NCI-H510A treated with DMSO at 0.1 percent for 48 hours (cell line): ENCODE data around the gene MAP1LC3C.

ENCODE experiments used
- DNase-seq: peaks from one replicate; lab custom pipeline; 2025; lab: John Stamatoyannopoulos, UW

Gene MAP1LC3C

DNA sequence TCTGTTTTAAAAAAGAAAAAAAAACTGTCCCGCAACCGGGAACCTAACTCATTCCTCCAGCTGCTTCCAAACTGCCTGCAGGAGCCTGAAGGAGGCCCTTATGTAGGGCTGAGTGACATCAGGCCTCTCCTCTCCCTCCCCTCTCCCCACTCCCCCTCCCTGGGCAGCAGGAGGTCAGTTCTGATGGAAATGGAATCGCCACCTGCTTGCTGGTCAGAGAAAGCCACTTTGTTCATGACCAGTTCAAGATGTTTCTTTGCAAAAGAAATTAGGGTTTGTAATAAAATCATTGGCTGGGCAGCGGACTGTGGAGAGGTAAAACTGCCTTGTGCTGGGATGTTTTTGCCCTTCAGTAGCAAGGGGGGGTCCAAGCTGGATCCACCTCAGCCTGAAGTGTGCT lies at the start of gene MAP1LC3C:
TSS of gene MAP1LC3C (minus strand) at position 73 of the 400 bp plus-strand sequence. CDS start 90 bp downstream, outside the sequence.
- no peak for DNase-seq

- DNase-seq = no peak
Measured at GRCh38 chr1:242043165-242043564, 44.3 kb upstream of the MAP1LC3C start.

GRCh38 chr1:242034392-242034791 lies 35.5 kb upstream of the MAP1LC3C start:
- DNase-seq = no peak

DNA sequence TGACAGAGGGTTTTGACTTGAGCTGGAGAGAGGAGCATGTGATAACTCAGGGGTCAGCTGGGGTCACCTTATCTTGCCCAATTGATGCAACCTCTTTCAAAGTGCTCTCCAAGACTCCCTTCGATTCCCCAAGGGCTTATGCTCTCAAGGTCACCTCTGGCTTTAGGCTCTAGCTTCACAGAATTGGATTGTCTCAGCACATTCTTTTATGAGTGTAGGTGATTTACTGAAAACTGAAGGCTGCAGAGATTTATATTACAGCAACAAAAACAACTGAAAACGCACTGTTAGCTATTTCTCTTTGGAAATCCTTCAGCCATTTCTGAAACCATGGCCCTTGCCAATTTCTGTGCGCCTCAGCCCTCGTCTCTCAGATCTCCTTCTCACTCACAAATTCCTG lies 34.5 kb upstream of the MAP1LC3C start:
- DNase-seq = no peak

GRCh38 chr1:242030071-242030470 lies 31.2 kb upstream of the MAP1LC3C start:
- no peak for DNase-seq

DNA sequence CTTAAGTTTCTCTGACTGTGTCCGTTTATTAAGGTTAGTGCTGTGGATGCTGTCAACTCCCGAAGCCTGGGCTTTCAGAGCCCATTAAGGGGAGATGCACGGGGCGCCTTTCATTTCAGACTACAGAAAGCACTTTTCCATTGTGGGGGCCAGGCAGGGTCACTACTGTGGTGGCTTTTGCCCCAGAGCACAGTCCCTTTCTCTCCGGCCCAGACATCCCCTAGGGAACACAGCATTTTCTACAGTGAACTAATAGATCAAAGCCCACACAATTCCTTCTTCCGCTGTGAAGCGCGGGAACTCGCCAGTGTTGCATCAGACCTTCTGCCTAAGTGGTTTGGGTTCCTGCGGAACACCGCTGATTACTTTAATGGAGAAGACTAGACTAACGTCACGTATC lies 26.8 kb upstream of the MAP1LC3C start:
- DNase-seq = no peak

DNA sequence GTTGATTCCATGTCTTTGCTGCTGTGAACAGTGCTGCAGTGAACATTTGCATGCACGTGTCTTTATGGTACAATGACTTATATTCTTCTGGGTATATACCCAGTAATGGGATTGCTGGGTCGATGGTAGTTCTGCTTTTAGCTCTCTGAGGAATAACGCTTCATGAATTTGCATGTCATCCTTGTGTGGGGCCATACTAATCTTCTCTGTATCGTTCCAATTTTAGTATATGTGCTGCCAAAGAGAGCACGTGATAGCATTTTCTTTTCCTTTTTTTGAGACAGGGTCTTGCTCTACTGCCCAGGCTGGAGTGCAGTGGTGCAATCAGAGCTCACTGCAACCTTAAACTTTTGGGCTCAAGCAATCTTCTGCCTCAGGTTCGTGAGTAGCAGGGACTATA lies 24.9 kb upstream of the MAP1LC3C start:
- DNase-seq = no peak

GRCh38 chr1:242019018-242019417 lies 20.1 kb upstream of the MAP1LC3C start:
- no peak for DNase-seq

GRCh38 chr1:242017580-242018233 lies 18.8 kb upstream of the MAP1LC3C start:
- DNase-seq = peak; percentile 54

- no peak for DNase-seq
Measured at GRCh38 chr1:242016479-242016878, 17.6 kb upstream of the MAP1LC3C start.

GRCh38 chr1:242011894-242012660 lies 13.2 kb upstream of the MAP1LC3C start:
- DNase-seq = no peak

DNA sequence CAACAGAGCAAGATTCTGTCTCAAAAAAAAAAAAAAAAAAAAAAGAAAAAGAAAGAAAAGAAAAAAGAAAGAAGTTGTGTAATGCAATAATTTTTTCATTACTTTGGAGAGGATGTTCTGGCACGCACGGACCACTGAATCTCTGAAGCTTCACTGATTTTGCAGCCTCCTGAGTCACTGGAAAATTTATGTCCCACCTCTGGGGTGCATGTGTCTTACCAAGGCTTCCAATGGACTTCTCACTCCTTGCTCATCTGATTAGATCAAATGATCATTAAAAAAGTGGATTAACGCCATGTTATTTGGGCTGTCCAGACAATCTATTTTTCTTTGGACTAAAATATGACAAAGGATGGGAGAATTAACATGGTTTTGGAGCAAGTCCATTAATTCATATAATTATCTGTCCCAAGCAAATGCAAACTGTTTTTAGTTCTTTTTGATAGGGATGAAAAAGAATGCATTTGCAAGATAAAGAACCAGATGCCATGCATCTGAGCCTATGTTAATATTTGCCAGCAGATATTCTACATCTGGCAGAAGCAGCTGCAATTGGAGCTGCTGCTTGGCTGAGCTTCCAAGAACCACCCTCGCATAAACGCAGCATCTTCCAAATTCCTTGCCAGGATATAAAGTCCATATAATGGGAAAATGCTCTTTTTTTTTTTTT lies 10.1 kb upstream of the MAP1LC3C start:
- DNase-seq = no peak

DNA sequence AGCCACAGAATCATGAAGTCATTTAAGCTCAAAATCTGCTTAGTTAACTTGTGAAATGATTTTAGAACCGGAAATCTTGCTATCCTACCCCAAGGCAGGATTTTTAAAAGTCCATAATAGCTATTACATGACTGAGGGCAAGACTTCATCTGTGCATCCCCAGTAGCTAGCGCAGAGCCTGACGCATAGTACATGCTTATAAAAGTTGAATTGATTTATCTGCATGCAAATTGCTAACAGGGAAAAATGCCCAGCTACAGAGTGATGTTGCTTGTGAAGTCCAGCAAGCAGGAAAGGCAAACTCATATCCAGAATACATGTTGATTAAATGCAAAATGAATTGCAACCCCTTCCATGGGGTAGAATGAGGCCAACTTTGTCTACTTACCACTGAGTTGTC lies 8.1 kb upstream of the MAP1LC3C start:
- no peak for DNase-seq

GRCh38 chr1:242005866-242006535 lies 7.1 kb upstream of the MAP1LC3C start:
- DNase-seq = no peak

DNA sequence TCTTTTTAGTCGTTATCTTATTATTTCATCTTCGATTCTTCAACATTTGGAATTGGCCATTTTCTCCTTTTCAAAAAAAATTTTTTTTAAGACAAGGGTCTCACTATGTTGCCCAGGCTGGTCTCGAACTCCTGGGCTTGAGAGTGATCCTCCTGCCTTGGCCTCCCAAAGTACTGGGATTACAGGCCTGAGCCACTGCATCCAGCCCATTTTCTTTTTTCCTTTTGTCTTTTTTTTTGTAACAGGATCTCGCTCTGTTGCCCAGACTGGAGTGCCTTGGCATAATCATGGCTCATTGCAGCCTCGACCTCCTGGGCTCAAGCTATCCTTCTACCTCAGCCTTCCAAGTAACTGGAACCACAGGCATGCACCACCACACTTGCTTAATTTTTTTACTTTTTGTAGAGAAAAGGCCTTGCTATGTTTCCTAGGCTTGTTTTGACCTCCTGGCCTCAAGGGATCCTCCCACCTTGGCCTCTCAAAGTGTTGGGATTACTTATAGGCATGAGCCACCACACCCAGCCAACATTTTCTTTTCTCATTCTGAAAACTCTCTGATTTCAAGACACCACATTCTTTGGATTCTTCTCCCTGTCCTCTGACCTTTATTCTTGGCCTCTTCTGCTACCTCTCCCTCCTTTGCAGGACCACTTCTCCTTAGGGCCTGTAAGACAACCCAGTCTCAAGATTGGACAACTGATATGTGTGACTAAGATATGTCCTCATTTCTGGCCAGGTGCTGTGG lies 6.0 kb upstream of the MAP1LC3C start:
- DNase-seq = no peak

DNA sequence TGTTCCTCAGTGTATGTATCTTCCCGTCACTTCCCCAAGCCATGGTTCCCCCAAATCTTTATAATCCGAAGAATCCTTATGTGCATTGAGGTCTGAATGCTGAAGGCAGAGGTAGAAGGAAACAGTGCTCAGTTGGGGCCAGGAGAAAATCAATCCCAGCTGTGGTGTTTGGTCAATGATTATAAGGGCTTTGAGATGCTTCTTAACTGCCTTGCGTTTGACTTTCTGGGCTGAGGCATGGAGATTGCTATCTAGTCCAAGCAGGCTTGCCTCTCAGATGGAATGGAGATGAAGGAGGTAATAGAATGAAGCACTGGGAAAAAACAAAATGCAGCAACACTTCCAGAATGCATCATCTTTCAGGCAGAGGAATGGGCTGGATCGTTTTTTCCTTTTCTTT lies 3.6 kb upstream of the MAP1LC3C start:
- DNase-seq = no peak

DNA sequence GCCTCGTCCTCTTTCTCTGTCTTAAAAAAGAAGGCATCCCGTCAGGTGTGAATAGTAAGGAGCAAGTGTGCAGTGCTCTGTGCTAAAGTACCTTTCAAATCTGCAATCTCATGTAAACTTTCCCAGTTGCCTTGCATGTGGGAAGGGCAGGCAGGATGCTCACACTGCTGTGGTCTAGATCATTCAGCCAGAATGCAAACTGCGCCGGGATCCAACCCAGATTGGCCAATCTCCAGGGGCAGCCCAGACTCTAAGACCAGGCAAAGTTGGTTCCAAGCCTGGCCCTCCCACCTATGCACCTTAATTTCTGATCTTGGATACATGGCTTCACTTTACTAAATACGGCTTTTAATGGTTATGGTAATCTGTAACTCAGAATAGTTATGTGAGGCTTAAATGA lies 3.2 kb upstream of the MAP1LC3C start:
- no peak for DNase-seq

GRCh38 chr1:242000434-242000833 lies 1.5 kb upstream of the MAP1LC3C start:
- DNase-seq = no peak

DNA sequence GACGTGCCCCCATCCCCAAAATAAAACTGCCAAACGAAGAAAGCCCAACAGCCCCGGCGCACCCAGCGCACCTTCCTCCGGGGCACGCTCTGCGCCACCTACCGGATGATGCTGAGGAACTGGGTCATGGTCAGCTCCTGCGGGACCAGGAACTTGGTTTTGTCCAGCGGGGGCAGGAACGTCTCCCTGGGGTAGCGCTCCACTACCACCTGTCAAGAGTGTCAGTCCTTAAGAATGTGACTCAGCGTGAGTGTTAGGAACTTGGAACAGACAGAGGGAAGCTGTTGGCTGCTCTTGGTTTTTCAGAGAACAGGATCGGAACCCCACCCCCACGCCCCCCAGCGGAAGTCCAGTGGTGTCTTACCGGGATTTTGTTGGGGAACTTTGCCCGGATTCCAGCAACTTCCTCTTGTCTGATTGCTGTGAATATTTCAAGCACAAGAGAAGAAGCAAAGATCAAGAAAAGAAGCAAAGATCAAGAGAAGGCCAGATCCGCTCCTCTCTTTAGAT lies 431 bp downstream of the MAP1LC3C start:
- no peak for DNase-seq

DNA sequence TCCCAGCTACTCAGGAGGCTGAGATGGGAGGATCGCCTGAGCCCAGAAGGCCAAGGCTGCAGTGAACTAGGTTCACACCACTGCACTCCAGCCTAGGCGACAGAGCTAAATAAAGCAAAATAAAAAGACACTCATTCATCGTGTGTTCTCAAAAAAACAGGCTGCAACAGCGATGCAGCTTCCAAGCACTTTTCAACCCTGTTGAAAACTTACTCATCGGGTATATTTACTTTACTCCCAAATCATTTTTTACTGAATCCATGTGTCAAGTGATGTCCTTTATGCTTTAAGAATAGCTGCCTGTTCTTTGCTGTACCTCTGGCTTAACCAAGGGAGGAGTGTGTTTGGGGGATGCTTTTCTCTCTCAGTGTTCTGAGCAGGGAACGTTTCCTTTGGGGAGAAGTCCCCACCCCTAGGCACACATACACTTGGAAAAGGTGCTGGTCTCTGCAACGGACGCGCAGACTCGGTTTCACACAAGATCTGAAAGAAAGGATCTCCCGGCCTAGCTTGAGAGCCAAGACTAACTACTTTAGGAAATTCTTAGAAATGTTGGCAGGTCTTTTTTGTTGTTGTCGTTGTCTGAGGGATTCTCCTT lies 1.4 kb downstream of the MAP1LC3C start:
- DNase-seq = no peak

GRCh38 chr1:241994171-241994570 lies 4.7 kb downstream of the MAP1LC3C start:
- DNase-seq = no peak
